A673 (cell line): ENCODE measurements around the gene PEX16. TPM values are rescaled to one million over a fixed set of nuclear protein-coding genes. Genes with fewer than 3 reads are reported as not detected.
A peak's percentile ranks its signal among the peaks of the same experiment; 100 is the strongest.
"Not testable (repeated sequence)": the region's sequence is repeated elsewhere in the genome, so short reads cannot be mapped to it uniquely, and the experiment has no call there.

Source experiments
- BruUV-seq: library from RNA; stranded (reverse); fragments of 400-500 nt; replicated peaks from 2 replicates; lab custom pipeline; 2021; lab: Mats Ljungman, UMichigan
- CTCF ChIA-PET: fragments of 300-600 bp; sonication (Branson Sonifier 250); formaldehyde crosslinking; loops from one replicate; lab custom pipeline; 2022; ENCODE audit warnings: antibody characterized with exemption; lab: Charles Lee
- POLR2A ChIA-PET: fragments of 300-600 bp; sonication (Branson Sonifier 250); formaldehyde crosslinking; loops from one replicate; lab custom pipeline; 2022; ENCODE audit warnings: antibody characterized with exemption; ENCODE audit not compliant: low non-redundant PET; lab: Charles Lee
- DNase-seq: peaks from one replicate; pipeline ENCODE4 v3.0.0-alpha.2; 2015; ENCODE audit warnings: low spot score
- H3K27ac ChIP-seq: fragments of 200-600 bp; sonication (generic); 2 replicates; pipeline ENCODE4 v1.5.1; 2016; ENCODE audit warnings: mixed run types, low read depth, mild to moderate bottlenecking, mixed read lengths, antibody characterized with exemption, low read length; ENCODE audit not compliant: poor library complexity, severe bottlenecking
- H3K27me3 ChIP-seq: fragments of 200-600 bp; sonication (generic); replicated peaks from 2 replicates; pipeline ENCODE4 v1.6.1; 2017; ENCODE audit warnings: mixed run types, low read depth, mild to moderate bottlenecking, mixed read lengths, antibody characterized with exemption, low read length; ENCODE audit not compliant: insufficient read depth, poor library complexity
- H3K36me3 ChIP-seq: fragments of 200-600 bp; sonication (generic); 2 replicates; pipeline ENCODE4 v1.6.1; 2016; ENCODE audit warnings: mixed run types, mild to moderate bottlenecking, mixed read lengths, antibody characterized with exemption, low read length; ENCODE audit not compliant: insufficient read depth, poor library complexity, severe bottlenecking
- H3K4me1 ChIP-seq: fragments of 200-600 bp; sonication (generic); 2 replicates; pipeline ENCODE4 v1.6.1; 2017; ENCODE audit warnings: mixed run types, mild to moderate bottlenecking, mixed read lengths, antibody characterized with exemption, low read length; ENCODE audit not compliant: insufficient read depth, poor library complexity, severe bottlenecking
- H3K4me3 ChIP-seq: fragments of 200-600 bp; sonication (generic); 2 replicates; pipeline ENCODE4 v1.5.1; 2016; ENCODE audit warnings: low read depth, mixed run types, mild to moderate bottlenecking, mixed read lengths, low read length; ENCODE audit not compliant: poor library complexity, severe bottlenecking
- H3K9me3 ChIP-seq: fragments of 200-600 bp; sonication (generic); 2 replicates; pipeline ENCODE4 v1.6.1; 2016; ENCODE audit warnings: mixed run types, low read depth, mild to moderate bottlenecking, mixed read lengths, antibody characterized with exemption, low read length; ENCODE audit not compliant: poor library complexity, severe bottlenecking
- CTCF ChIP-seq: fragments of 300-800, 200-600 bp; sonication (generic); conservative IDR thresholded peaks from 2 replicates; pipeline ENCODE4 v1.5.1; 2017; ENCODE audit warnings: low read depth, mild to moderate bottlenecking, antibody characterized with exemption, low read length, moderate library complexity, mixed read lengths
- EZH2 ChIP-seq: fragments of 200-600 bp; sonication (generic); IDR thresholded peaks from 2 replicates; pipeline ENCODE4 v1.6.1; 2017; ENCODE audit warnings: borderline replicate concordance, low read depth, mild to moderate bottlenecking, mixed read lengths, antibody characterized with exemption, low read length; ENCODE audit not compliant: poor library complexity, severe bottlenecking
- intact Hi-C: fragments of 100-400 bp; cut with micrococcal nuclease; formaldehyde crosslinking; loops from one replicate; pipeline ENCODE4 v1.10.0; 2022; ENCODE audit not compliant: unreplicated experiment
- total RNA-seq: library from RNA; stranded (reverse); gene quantifications from 2 replicates; pipeline ENCODE4 v1.2.3, GENCODE V29; 2021

The PEX16 gene
- total RNA-seq, 1 experiment from 2014 or later, result 64.1 TPM

- no peak for DNase-seq
- ChIA-PET CTCF (no interaction called here), POLR2A (no interaction called here)
- no TSS peak for BruUV-seq
- peak within 1 kb of the TSS; percentile 0 for H3K27ac ChIP-seq
- no peaks in the 10 kb centered on the region for H3K27me3 ChIP-seq
- TF ChIP-seq CTCF (no peak), EZH2 (no peak)
- H3K4me1 ChIP-seq, result no peaks in the 10 kb centered on the region
- H3K36me3 ChIP-seq, result no peaks in the 10 kb centered on the region
- H3K9me3 ChIP-seq, result no peaks in the 10 kb centered on the region
- intact Hi-C loops, result no loop called here
- H3K4me3 ChIP-seq, result no peak within 1 kb of the TSS
These were observed 10.6 kb downstream of the PEX16 start, which contains the start of gene FREY1 for GRCh38 chr11:45906965-45907611. TSS of gene FREY1 (minus strand) at chr11:45907271. CDS start at chr11:45907245, 26 bp downstream.

- ChIA-PET POLR2A (interaction anchor here (0.5 to 0.7 kb wide), 2 partner anchors 34 to 51 kb away, joined by 3 to 7 read pairs; no protein-coding TSS in a partner anchor), CTCF (no interaction called here)
- Histone ChIP-seq H3K4me1 (peaks cover under 1% of the 10 kb centered on the region), H3K36me3 (no peaks in the 10 kb centered on the region), H3K27ac (no peak overlapping the region), H3K9me3 (no peaks in the 10 kb centered on the region), H3K4me3 (no peak overlapping the region), H3K27me3 (no peaks in the 10 kb centered on the region)
- no TSS peak for BruUV-seq
- DNase-seq, result no peak
- intact Hi-C loops, result no loop called here
- TF ChIP-seq EZH2 (no peak), CTCF (no peak)
These were observed 11.5 kb downstream of the PEX16 start for GRCh38 chr11:45906096-45906682.

GRCh38 chr11:45905576-45905975, 12.1 kb downstream of the PEX16 start:
- H3K4me1 ChIP-seq, DNase-seq, H3K27me3 ChIP-seq, intact Hi-C loops, H3K4me3 ChIP-seq, BruUV-seq, H3K36me3 ChIP-seq, CTCF ChIA-PET, H3K9me3 ChIP-seq, H3K27ac ChIP-seq: not testable (repeated sequence)
- POLR2A ChIA-PET, result interaction anchor here (0.6 kb wide), 1 partner anchor 295 kb away, joined by 3 read pairs; no protein-coding TSS in a partner anchor
